ENCODE data around the gene SMPDL3B. TPM values are rescaled to one million over a fixed set of nuclear protein-coding genes. Genes with fewer than 3 reads are reported as not detected.

SMPDL3B gene
- polyA plus RNA-seq, 1 donor from 2014 or later, result 3.6 TPM

Other genes with a start within 250 kb of the SMPDL3B start
- 3.6 TPM for gene FAM76A, start 209.0 kb upstream of the SMPDL3B start, polyA plus RNA-seq (ENCODE audit: insufficient read depth, low read depth, low replicate concordance)
- 52.6 TPM for gene STX12, start 161.8 kb upstream of the SMPDL3B start, polyA plus RNA-seq (ENCODE audit: insufficient read depth, low read depth, low replicate concordance)
- 54.3 TPM for gene PPP1R8, start 104.2 kb upstream of the SMPDL3B start, polyA plus RNA-seq (ENCODE audit: insufficient read depth, low read depth, low replicate concordance)
- gene THEMIS2, start 62.5 kb upstream of the SMPDL3B start, polyA plus RNA-seq (ENCODE audit: insufficient read depth, low read depth, low replicate concordance), result 9.0 TPM
- 133 TPM for gene RPA2, start 20.4 kb upstream of the SMPDL3B start, polyA plus RNA-seq (ENCODE audit: insufficient read depth, low read depth, low replicate concordance)
- 3.2 TPM for gene XKR8, start 25.0 kb downstream of the SMPDL3B start, polyA plus RNA-seq (ENCODE audit: insufficient read depth, low read depth, low replicate concordance)
- 13.7 TPM for gene EYA3, start 153.6 kb downstream of the SMPDL3B start, polyA plus RNA-seq (ENCODE audit: insufficient read depth, low read depth, low replicate concordance)
- gene PTAFR, start 241.7 kb downstream of the SMPDL3B start, polyA plus RNA-seq (ENCODE audit: insufficient read depth, low read depth, low replicate concordance), result 1.3 TPM